Subcutaneous abdominal adipose tissue (tissue), 5 donors: ENCODE data around the gene OOEP.

Experiments
- H3K27ac ChIP-seq: one replicate; pipeline ENCODE4 v1.7.0; 2013; ENCODE audit warnings: low read depth, mild to moderate bottlenecking, inconsistent platforms, low read length, moderate library complexity
- H3K27me3 ChIP-seq, 5 donors: one replicate each; pipeline ENCODE4 v1.7.0; 2013; ENCODE audit warnings: low read length in 5 of 5, inconsistent platforms in 1 of 5; ENCODE audit not compliant: control insufficient read depth in 5 of 5, insufficient read depth in 4 of 5
- H3K36me3 ChIP-seq, 5 donors: one replicate each; pipeline ENCODE4 v1.7.0; 2013; ENCODE audit warnings: low read length in 5 of 5; ENCODE audit not compliant: control insufficient read depth in 5 of 5, insufficient read depth in 5 of 5
- H3K4me1 ChIP-seq, 5 donors: one replicate each; pipeline ENCODE4 v1.7.0; 2013; ENCODE audit warnings: low read length in 5 of 5, mild to moderate bottlenecking in 3 of 5, moderate library complexity in 1 of 5; ENCODE audit not compliant: control insufficient read depth in 5 of 5, insufficient read depth in 5 of 5
- H3K4me3 ChIP-seq, 5 donors: one replicate each; pipeline ENCODE4 v1.7.0; 2013; ENCODE audit warnings: low read length in 5 of 5, low read depth in 1 of 5
- H3K9ac ChIP-seq, 5 donors: one replicate each; pipeline ENCODE4 v1.7.0; 2013; ENCODE audit warnings: low read length in 5 of 5, mild to moderate bottlenecking in 4 of 5, moderate library complexity in 3 of 5
- H3K9me3 ChIP-seq, 5 donors: one replicate each; pipeline ENCODE4 v1.7.0; 2013; ENCODE audit warnings: low read length in 5 of 5; ENCODE audit not compliant: control insufficient read depth in 5 of 5
- donor health status: healthy.
- donor health status: healthy.
- donor health status: healthy.
- donor health status: healthy.
- donor health status: healthy.

Gene OOEP

GRCh38 chr6:73348550-73349204, 21.0 kb downstream of the OOEP start:
- Histone ChIP-seq H3K4me1 (no peaks in the 10 kb centered on the region), H3K36me3 (no peaks in the 10 kb centered on the region), H3K9me3 (no peaks in the 10 kb centered on the region), H3K27me3 (peaks cover 4 to 20% (median 16%) of the 10 kb centered on the region in 5 donors), H3K9ac (no peak overlapping the region), H3K27ac (no peak overlapping the region), H3K4me3 (no peak overlapping the region)

- H3K9ac ChIP-seq: no peak overlapping the region
- H3K4me3 ChIP-seq: no peak overlapping the region
- H3K36me3 ChIP-seq: no peaks in the 10 kb centered on the region
- peaks cover under 1 to 6% (median 2%) of the 10 kb centered on the region in 5 donors for H3K27me3 ChIP-seq
- H3K27ac ChIP-seq: no peak overlapping the region
- H3K4me1 ChIP-seq: no peaks in the 10 kb centered on the region
- H3K9me3 ChIP-seq: no peaks in the 10 kb centered on the region
Observed at GRCh38 chr6:73343164-73343563, 26.5 kb downstream of the OOEP start.

GRCh38 chr6:73342174-73342573, 27.5 kb downstream of the OOEP start:
- H3K27me3 ChIP-seq: peaks cover 0 to 2% (median 0%) of the 10 kb centered on the region in 5 donors
- no peaks in the 10 kb centered on the region for H3K36me3 ChIP-seq
- H3K4me3 ChIP-seq: no peak overlapping the region
- H3K9me3 ChIP-seq: no peaks in the 10 kb centered on the region
- H3K4me1 ChIP-seq: no peaks in the 10 kb centered on the region
- H3K27ac ChIP-seq: no peak overlapping the region
- no peak overlapping the region for H3K9ac ChIP-seq

- no peak overlapping the region for H3K4me3 ChIP-seq
- H3K36me3 ChIP-seq: no peaks in the 10 kb centered on the region
- no peak overlapping the region for H3K27ac ChIP-seq
- no peak overlapping the region for H3K9ac ChIP-seq
- H3K4me1 ChIP-seq: no peaks in the 10 kb centered on the region
- H3K9me3 ChIP-seq: no peaks in the 10 kb centered on the region
- H3K27me3 ChIP-seq: no peaks in the 10 kb centered on the region
Observed at GRCh38 chr6:73341335-73341734, 28.4 kb downstream of the OOEP start.

- Histone ChIP-seq H3K9ac (no peak overlapping the region), H3K27ac (no peak overlapping the region), H3K4me3 (no peak overlapping the region), H3K36me3 (no peaks in the 10 kb centered on the region), H3K4me1 (no peaks in the 10 kb centered on the region), H3K27me3 (no peaks in the 10 kb centered on the region), H3K9me3 (no peaks in the 10 kb centered on the region)
Observed at GRCh38 chr6:73340048-73340447, 29.6 kb downstream of the OOEP start.

GRCh38 chr6:73339340-73339739, 30.4 kb downstream of the OOEP start:
- Histone ChIP-seq H3K27ac (no peak overlapping the region), H3K9ac (no peak overlapping the region), H3K4me1 (no peaks in the 10 kb centered on the region), H3K27me3 (no peaks in the 10 kb centered on the region), H3K36me3 (no peaks in the 10 kb centered on the region), H3K9me3 (no peaks in the 10 kb centered on the region), H3K4me3 (no peak overlapping the region)

- Histone ChIP-seq H3K36me3 (no peaks in the 10 kb centered on the region), H3K27ac (no peak overlapping the region), H3K9ac (no peak overlapping the region), H3K27me3 (peaks cover 0 to 7% (median 3%) of the 10 kb centered on the region in 5 donors), H3K4me1 (no peaks in the 10 kb centered on the region), H3K9me3 (no peaks in the 10 kb centered on the region), H3K4me3 (no peak overlapping the region)
Observed at GRCh38 chr6:73329201-73329600, 40.5 kb downstream of the OOEP start.

- no peaks in the 10 kb centered on the region for H3K9me3 ChIP-seq
Observed at GRCh38 chr6:73328790-73329189, 40.9 kb downstream of the OOEP start.

GRCh38 chr6:73325656-73326055, 44.0 kb downstream of the OOEP start:
- no peaks in the 10 kb centered on the region for H3K9me3 ChIP-seq
- no peak overlapping the region for H3K27ac ChIP-seq
- no peaks in the 10 kb centered on the region for H3K4me1 ChIP-seq
- H3K36me3 ChIP-seq: no peaks in the 10 kb centered on the region
- no peak overlapping the region for H3K4me3 ChIP-seq
- H3K27me3 ChIP-seq: peaks cover 0 to 6% (median 0%) of the 10 kb centered on the region in 5 donors
- no peak overlapping the region for H3K9ac ChIP-seq

More at GRCh38 chr6:73328790-73329189, 40.9 kb downstream of the OOEP start:
- Histone ChIP-seq H3K27ac (no peak overlapping the region), H3K4me3 (no peak overlapping the region), H3K9ac (no peak overlapping the region), H3K27me3 (peaks cover 0 to 7% (median 3%) of the 10 kb centered on the region in 5 donors), H3K4me1 (no peaks in the 10 kb centered on the region), H3K36me3 (no peaks in the 10 kb centered on the region)

GRCh38 chr6:73323323-73323722, 46.4 kb downstream of the OOEP start:
- Histone ChIP-seq H3K4me1 (no peaks in the 10 kb centered on the region), H3K9me3 (peaks cover 0 to 8% (median 2%) of the 10 kb centered on the region in 5 donors), H3K27ac (no peak overlapping the region), H3K9ac (no peak overlapping the region), H3K4me3 (no peak overlapping the region), H3K36me3 (no peaks in the 10 kb centered on the region), H3K27me3 (no peaks in the 10 kb centered on the region)
